Measurements from ENCODE around the gene BMPR1B. TPM values are rescaled to one million over a fixed set of nuclear protein-coding genes. Genes with fewer than 3 reads are reported as not detected.

Gene BMPR1B
- total and polyA plus RNA-seq, 2 of the 4 experiments (the other 2 are of a cell fraction): 0.24 to 0.90 TPM

- no peak overlapping the region for H3K4me3 ChIP-seq (ENCODE audit: insufficient read depth, low read depth, low read length)
- ChIA-PET POLR2A (ENCODE audit: unreplicated experiment) (no interaction called here), CTCF (interaction anchor here (1.0 kb wide), 1 partner anchor 23 kb away, joined by 3 read pairs; no protein-coding TSS in a partner anchor)
- H2AK5ac ChIP-seq (ENCODE audit: low read depth, low read length): no peak overlapping the region
- H3K27ac ChIP-seq (ENCODE audit: insufficient read depth, low read length): no peak overlapping the region
- no peaks in the 10 kb centered on the region for H3K9me3 ChIP-seq (ENCODE audit: control insufficient read depth, insufficient read depth, low read length)
- intact Hi-C loops (cut with micrococcal nuclease) (no loop called here), in situ Hi-C loops (cut with MboI; ENCODE audit: low sequenced_read_pairs) (loop anchor here (25.0 kb wide), 1 partner anchor 345 kb away; no protein-coding TSS in a partner anchor), dilution Hi-C loops (cut with HindIII; ENCODE audit: low sequenced_read_pairs, unreplicated experiment) (no loop called here)
- H3K9ac ChIP-seq (ENCODE audit: low read depth, low read length): no peak overlapping the region
- no peak overlapping the region for H3K23ac ChIP-seq (ENCODE audit: low read depth, low read length)
- no peak overlapping the region for H2BK15ac ChIP-seq (ENCODE audit: low read depth, low read length)
- no peak overlapping the region for H3K56ac ChIP-seq (ENCODE audit: extremely low read depth, insufficient read depth, low read length)
- H3K79me1 ChIP-seq (ENCODE audit: low read depth in 1 of 2, low read length in 2 of 2): no peaks in the 10 kb centered on the region
- H3K4me2 ChIP-seq (ENCODE audit: low read depth, low read length): no peak overlapping the region
- no peak overlapping the region for H2BK20ac ChIP-seq (ENCODE audit: low read depth, low read length)
- no peak overlapping the region for H2AFZ ChIP-seq (replicated peaks; ENCODE audit: low read length, poor library complexity)
- BruUV-seq (replicated peaks): no TSS peak
- no CpG with 5 or more reads among the region's 3 CpGs for WGBS, 2 experiments (ENCODE audit: extremely low coverage in 2 of 2, insufficient read length in 1 of 2)
- peaks cover 3% of the 10 kb centered on the region; the same call in 1 of the 2 replicates for H3K27me3 ChIP-seq (ENCODE audit: control insufficient read depth, insufficient read depth, low read length)
- H3K4ac ChIP-seq (ENCODE audit: low read depth, low read length): no peak overlapping the region
- no peaks in the 10 kb centered on the region for H3K4me1 ChIP-seq (ENCODE audit: control insufficient read depth, insufficient read depth, low read length)
- no peaks in the 10 kb centered on the region for H3K9me1 ChIP-seq (ENCODE audit: insufficient read depth, low read length)
- DNase-seq (peak; percentile 60), ATAC-seq (ENCODE audit: low read depth) (0 out of 2 replicates have a peak, but pooled peaks have one; percentile 24)
- no peak overlapping the region for H4K8ac ChIP-seq (ENCODE audit: low read depth in 2 of 2, low read length in 2 of 2)
- no peak overlapping the region for H2BK5ac ChIP-seq (ENCODE audit: low read depth, low read length, poor library complexity, severe bottlenecking)
- no peak overlapping the region for H4K91ac ChIP-seq (ENCODE audit: insufficient read depth, low read depth, low read length)
- no peaks in the 10 kb centered on the region for H4K20me1 ChIP-seq (ENCODE audit: insufficient read depth, low read length)
- no peak overlapping the region for H2BK120ac ChIP-seq (ENCODE audit: low read depth, low read length)
- H2AK9ac ChIP-seq (replicated peaks; ENCODE audit: low read depth, low read length, poor library complexity): no peak overlapping the region
- H3K36me3 ChIP-seq (ENCODE audit: control insufficient read depth, insufficient read depth, low read length): no peaks in the 10 kb centered on the region
- no peak overlapping the region for H3K18ac ChIP-seq (ENCODE audit: low read depth, low read length)
- TF ChIP-seq CEBPB (IDR thresholded peaks at IDR 0.05; ENCODE audit: low read depth, low read length) (peak; percentile 67), ELK1 (IDR thresholded peaks at IDR 0.05; ENCODE audit: borderline replicate concordance, low read depth, low read length) (no peak), FOS (IDR thresholded peaks at IDR 0.05; ENCODE audit: low read depth, low read length) (peak; percentile 17; the same call in 1 of the 2 replicates)
- H4K5ac ChIP-seq (ENCODE audit: low read depth, low read length): no peak overlapping the region
- no peak overlapping the region for H3K14ac ChIP-seq (replicated peaks; ENCODE audit: low read depth, low read length)
These were observed 9.1 kb downstream of the BMPR1B start for GRCh38 chr4:94766856-94767255.

Data from IMR-90 (cell line).